ENCODE measurements around the gene GAS7.

Gene GAS7

DNA sequence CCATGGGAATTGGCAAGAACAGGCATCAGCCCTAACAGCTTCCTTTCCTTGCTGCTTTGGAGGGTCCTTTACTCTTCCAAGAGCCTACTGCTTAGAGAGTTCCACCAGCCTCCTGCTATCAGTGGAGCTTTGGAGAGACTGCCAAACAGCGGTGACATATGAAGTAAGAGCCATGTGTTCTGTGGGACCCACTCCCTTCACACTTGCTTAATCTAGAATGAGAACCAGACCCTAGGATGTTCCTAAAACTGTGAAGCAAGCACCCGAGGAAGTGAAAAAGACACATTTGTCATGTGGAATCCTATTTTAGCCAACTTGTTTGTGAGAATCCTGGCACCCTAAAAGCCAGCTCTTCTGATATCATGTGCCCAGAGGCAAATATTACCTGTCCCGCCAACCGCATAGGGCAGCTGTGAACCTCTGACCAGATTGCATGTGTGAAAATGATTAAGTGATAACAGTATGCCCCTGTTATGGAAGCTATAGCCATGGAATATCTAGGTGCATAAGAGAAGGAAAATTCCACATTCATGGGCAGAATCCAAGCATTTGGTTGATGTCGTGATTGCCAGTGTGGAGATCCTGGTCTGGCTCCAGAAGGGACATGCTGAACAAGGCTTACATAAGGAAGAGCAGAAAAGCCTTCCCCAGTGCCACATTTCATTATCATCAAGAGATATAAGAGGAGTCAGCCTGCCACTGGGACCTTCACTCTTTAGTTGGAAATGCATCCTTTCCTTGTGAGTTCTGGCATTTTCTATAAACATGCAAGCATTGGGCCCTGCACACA, 312.1 kb downstream of the GAS7 start:
- DNase-seq (ENCODE audit: low spot score) = no peak

DNA sequence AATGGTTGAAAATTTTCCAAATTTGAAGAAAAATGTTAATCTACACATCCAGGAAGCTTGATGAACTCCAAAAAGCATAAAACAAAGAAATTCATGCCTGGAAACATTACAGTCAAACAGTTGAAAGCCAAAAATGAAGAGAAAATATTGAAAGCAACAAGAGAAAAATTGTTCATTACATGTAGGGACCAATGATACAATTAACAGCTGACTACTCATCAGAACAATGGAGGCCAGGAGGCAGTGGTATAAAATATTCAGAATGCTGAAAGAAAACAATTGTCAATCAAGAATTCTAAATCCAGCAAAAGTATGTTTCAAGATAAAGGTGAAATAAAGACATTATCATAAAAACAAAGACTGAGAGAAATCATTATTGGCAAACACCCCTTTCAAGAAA, 315.0 kb downstream of the GAS7 start:
- DNase-seq (ENCODE audit: low spot score) = no peak

DNA sequence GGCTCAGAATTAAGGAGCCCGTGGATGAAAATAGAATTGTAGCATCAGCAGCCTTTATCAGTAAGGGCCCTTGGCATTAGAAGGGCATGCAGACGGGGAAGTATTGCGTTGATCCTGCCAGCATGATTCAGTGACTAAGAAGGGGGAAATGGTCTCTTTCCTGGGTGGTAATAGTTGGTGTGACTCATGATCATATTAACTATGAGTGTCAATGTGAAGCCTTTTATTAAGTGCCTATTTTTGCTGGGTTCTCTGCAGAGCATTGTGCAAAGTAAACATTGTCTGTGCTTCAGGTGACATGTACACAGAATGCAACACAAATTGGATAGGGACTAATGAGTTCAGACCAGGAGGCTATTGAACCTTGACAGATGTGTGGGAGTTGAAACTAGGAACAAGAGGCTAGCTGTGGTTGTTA, 317.8 kb downstream of the GAS7 start:
- peak; percentile 15 for DNase-seq (ENCODE audit: low spot score)

DNA sequence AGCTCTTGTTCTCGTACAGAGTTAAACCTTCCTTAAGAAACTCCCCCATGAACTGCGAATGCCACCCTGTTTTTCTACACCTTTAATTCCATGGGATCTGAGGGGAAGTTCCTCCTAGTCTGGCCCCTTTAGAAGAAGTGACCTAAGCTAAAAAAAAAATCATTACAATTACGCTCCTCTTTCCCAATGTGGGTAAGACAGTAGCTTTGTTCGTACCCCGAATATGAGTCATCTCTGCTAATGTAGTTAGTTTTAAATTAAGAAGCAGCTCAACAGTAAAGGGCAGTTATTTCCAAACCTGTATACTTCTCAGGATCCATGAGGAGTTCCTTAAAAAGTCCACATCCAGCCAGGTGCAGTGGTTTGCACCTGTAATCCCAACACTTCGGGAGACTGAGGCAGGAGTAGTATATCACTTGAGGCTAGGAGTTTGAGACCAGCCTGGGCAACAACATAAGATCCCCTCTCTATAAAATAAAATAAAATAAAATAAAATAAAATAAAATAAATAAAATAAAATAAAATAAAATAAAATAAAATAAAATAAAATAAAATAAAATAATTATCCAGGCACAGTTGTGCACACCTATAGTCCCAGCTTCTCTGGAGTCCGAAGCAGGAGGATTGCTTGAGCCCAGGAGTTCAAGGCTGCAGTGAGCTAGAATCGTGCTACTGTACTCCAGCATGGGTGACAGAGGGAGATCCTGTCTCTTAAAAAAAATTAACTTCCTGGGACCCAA, 319.4 kb downstream of the GAS7 start:
- no peak for DNase-seq (ENCODE audit: low spot score)

DNA sequence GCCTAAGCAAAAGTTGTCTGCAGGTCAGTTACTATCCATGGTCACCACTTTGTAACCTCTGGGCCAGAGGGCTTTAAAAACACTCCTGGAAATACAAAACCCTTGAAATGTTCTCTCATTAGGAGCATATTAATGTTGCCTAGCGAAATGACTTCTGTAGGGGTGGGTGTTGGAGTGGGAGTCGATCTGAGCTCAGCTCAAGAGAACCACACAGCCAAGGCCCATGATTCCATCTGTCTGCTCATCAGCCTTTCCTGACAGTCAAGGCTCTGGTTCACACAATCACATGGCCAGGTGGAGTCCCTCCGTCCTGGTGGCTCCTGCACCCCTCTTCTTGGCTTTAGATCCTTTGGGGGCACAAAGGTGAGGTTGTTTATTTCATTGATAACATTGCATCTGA, 320.1 kb downstream of the GAS7 start:
- no peak for DNase-seq (ENCODE audit: low spot score)

DNA sequence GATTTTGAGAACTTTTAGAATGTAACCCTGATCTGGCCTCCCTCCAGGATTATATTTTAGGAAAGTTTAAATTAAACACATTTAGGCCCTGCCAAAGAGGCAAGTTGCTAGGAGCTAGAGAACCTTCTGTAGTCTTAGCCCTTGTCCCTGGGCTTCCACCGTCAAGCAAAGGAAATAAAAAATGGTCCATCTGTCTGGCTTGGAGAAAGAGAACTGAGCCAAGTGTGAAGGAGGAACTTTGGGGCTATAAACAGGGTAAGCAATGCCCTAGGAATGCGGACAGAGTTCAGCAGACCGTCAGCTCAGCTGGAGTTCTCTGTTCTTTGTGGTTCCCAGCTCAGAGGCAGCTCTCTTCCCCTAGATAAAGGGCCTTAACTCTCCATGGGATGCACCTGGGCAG, 323.0 kb downstream of the GAS7 start:
- no peak for DNase-seq (ENCODE audit: low spot score)

DNA sequence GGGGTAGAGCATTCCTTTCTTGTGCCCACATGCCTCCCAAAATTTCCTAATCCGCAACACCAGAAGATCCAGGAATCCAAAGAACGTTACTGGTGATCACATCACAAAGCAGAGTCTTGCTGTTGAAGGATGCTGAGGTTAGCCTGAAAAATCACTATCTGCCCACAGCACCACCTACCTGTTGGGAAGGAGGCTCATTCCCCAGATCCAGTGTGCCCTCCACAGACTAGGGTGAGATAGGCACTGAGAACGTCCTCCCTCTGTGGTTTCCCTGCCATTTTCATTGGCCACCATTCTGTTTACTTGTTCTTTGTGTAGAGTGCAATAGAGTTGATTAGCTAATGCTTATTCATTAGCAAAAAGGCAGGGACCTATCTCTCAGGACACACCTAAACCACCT, 323.7 kb downstream of the GAS7 start:
- DNase-seq (ENCODE audit: low spot score) = no peak

DNA sequence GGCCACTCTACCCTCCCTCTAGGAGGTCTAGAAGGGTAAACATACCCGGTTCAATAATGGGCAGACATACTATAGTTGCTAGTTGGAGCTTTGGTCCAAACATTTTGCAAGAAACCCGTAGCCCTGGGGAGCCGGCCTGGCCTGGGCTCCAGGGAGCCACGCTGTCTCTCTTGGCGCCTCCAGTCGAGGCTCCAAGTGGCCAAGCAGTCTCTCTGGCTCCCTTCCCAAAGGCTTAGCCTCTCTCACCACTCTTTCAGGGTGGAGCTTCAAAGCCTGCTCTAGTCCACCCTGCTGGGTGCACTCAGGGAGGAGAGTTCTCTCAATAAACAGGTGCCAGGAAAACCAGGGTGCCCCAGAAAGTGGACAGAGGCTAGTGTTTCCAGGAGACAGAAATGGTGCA, 325.6 kb downstream of the GAS7 start:
- no peak for DNase-seq (ENCODE audit: low spot score)

DNA sequence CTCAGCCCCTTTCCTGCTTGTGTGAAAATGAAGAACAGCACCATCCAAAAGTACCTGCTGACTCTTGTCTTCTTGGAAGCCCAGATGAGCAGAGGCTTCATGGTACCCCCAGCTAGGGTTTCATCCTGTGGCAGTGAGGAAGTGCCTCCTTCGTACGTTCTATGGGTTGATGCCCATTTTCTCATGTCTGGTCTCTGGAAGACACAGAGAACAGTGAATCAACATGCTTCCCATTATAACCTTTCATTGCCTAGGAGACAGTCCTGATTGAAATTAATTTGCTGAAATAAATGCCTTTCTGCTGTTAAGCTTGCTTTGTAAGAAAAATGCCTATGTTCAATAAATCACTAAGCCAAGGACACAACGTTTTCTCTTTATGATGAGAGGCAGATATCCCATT, 329.9 kb downstream of the GAS7 start:
- DNase-seq (ENCODE audit: low spot score) = no peak

DNA sequence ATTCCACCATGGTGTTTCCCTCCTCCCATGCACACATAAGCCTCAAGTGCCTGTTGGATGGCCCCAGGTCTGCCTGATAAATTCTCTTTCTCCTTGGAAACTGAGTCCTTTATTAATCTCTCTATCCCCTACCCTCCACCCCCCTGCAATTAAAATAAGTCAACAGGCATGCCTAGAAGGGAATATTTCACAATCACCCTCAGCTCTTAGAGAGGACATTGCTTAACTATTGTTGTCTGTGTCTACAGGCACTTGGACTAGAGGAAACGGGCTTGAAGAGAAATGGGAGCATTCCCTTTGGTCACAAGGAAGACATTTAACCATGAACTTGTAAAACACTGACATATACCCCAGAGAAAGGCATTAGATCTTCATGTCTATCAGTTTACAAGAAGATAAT, 332.8 kb downstream of the GAS7 start:
- DNase-seq (ENCODE audit: low spot score) = no peak

DNA sequence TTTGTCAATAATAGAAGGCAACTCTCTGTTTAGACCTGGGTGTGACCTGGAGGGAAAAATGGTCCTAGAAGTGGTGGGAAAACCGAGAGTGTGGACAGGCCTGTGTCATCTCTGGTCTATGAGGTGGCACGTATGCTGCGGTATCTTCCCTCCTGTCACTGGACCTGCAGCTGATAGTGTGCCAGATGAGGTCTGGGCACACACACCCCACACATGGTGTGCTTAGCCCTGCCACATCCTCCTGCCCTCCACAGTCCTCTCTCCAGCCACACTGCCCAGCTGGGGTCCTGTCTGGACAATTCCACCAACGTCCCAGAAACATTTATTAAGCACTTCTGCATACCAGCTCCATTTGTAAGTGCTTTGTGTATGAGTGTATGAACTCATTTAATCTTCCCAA, 335.5 kb downstream of the GAS7 start:
- DNase-seq (ENCODE audit: low spot score) = no peak

DNA sequence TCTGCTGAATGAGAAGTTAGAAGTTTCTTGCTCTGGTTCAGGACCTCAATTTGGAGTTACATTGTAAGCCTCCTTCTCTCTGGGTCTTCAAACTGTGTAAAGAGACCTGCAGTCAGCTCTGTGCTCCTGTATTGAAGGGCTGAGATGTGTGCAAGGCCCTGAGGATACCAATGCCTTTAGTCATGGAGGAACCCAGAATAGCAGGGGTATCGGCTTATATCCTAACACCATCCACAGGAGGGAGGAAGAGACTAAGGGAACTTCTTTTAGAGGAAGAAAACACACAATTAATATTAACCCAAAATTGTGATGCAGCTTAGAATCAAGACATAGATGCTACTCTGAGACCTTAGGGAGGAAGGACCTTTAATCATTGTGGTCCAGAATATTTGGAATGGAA, 336.2 kb downstream of the GAS7 start:
- no peak for DNase-seq (ENCODE audit: low spot score)

DNA sequence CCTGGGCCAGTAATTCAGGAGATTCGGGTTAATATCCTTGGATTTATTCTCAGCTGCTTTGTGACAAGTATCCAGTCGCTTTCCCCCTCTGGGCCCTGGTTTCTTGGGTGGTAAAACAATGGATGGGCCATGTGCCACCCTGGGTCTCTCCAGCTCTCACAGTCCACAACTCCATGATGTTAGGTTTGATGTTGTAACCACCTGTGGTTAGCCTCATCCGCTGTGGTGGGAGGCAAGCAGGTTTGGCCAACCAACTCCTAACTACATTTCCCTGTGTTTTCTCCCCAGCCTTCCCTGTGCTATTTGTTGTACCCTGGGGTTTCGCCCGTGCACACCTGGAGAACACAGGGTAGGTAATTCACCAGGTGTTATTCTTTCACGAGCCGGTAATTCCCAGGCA, 337.6 kb downstream of the GAS7 start:
- no peak for DNase-seq (ENCODE audit: low spot score)

All from RKO (cell line).